OCI-LY3 (cell line): ENCODE results near the gene ANKRD24.

Experiments
- CTCF ChIP-seq: fragments of 200-600, 300-600 bp; sonication (generic); IDR thresholded peaks from 2 replicates; pipeline ENCODE4 v1.5.1; 2014; ENCODE audit warnings: antibody characterized with exemption, low read length, low read depth
- EZH2phosphoT487 ChIP-seq: fragments of 200-600 bp; shearing (Covaris generic); IDR thresholded peaks from 2 replicates; pipeline ENCODE4 v1.6.1; 2018; ENCODE audit warnings: antibody characterized with exemption, mixed run types, low read depth

GRCh38 chr19:4241824-4242430 lies 59.4 kb downstream of the ANKRD24 start:
- TF ChIP-seq CTCF (no peak), EZH2phosphoT487 (no peak)
